Stimulated activated CD8-positive, alpha-beta memory T cell treated with anti-CD3 and anti-CD28 coated beads, Interleukin-15, amount 100 ng/mL, for 4 hours (primary cell): ENCODE data around the gene HMMR.
"Not testable (repeated sequence)": the region's sequence is repeated elsewhere in the genome, so short reads cannot be mapped to it uniquely, and the experiment has no call there.

Experiments used
- DNase-seq, 2 donors: peaks; one replicate each; pipeline ENCODE4 v3.0.0-alpha.2; 2020; ENCODE audit warnings: low read depth in 2 of 2

The HMMR gene

DNA sequence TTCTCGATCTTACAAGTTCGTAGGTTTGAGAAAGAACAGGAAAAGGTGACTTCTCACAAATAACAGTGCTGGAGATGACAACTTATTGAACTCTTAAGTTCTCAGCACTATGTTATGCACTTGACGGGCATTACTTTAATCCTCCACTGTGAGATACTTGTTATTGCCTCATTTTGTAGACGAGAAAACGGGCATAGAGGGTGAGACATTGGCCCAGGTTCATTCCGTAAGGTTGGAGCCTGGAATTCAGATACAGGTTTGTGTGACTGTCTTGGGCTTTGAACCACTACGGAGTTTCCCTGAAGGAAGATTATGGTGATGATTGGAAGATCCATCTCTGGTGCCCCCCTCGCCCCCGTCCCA, 45.6 kb downstream of the HMMR start:
- no peak for DNase-seq

DNA sequence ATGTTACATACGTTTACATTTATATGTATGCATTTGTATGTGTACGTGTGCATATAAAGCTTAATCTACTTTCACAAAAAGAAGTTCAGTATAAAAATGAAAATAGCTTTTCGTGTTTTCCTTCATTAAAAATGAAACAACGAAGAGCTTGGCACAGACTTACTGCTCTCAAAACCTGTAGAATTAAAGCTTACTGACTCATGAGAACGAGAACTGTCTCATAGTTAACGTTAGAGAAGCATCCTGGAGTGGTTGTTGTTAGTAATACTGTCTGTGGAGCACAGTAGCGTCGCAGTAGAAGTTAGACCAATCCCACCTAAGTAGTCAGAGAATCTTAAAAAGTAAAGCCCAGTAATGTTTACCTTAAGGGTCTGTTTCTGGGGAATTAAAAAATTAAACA, 46.3 kb downstream of the HMMR start:
- DNase-seq, result no peak

DNA sequence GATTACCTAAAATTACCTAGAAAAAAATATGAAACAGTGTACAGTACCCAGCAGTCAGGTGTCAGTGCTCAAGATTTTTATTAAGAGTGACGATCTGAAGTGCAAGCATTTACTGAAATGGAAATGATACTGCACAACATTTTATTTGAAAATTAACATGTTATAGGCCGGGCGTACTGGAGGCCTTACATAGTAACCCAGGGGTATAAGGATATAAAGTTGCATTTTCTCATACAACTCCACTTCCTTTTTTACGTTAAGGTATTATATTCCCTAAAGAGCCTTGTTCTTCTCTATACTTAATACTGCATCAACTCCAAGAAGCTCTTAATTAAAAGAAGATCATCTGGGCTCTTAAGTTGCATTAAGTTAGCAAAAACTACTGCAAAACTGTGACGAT, 48.3 kb downstream of the HMMR start:
- no peak for DNase-seq

DNA sequence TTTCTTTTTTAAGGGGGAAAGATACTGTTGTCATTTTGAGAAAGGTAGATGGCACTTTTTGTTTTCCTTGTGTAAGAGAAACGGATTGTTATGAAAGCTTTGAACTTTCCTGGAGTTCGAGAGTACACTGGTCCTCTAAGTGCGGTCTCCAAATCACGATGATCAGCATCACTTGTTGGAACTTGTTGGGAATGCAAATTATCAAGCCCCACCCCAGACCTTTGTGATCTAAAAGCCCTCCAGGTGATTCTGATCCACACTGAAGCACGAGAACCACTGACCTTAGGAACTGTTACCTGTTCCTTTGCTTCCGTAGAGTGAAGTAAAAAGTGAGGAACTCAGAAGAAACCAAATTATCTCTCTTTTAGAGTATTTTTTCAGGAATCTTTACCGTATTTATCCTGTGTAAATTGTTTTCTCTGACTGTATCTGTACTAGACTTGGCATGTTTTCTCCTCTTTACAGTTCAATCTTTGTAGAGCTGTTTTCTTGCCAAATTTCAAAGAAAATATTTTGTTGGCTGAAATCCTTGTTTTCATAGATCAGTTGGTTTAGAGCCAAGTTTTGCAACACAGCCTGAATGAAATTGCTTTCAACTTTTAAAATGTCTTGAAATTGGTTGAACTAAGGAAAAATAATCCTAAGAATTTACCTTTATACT, 49.0 kb downstream of the HMMR start:
- no peak for DNase-seq

DNA sequence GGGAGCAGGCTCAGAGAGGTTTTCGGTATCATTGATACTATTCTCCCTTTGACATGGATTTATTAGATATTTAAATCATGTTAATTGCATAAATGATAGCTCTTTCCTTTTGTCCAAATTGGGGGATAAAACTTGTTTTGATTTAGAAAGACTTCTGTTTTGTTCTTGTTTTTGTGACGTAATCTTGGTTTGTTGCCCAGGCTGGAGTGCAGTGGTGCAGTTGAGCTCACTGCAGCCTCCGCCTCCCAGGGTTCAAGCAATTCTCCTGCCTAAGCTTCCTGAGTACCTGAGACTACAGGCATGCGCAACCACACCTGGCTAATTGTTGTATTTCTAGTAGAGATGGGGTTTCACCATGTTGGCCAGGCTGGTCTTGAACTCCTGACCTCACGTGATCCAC, 52.1 kb downstream of the HMMR start:
- DNase-seq, result no peak

DNA sequence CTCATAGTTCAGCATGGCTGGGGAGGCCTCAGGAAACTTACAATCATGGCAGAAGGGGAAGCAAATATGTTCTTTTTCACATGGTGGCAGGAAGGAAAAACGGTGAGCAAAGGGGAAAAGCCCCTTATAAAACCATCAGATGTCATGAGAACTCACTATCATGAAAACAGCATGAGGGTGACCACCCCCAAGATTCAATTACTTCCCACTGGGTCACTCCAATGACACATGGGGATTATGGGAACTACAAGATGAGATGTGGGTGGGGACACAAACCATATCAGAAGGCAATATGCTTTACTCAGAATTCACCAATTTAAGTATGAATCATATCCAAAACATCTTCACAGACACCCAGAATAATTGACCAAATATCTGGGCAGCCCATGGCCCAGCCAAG, 64.7 kb downstream of the HMMR start:
- DNase-seq, result no peak

DNA sequence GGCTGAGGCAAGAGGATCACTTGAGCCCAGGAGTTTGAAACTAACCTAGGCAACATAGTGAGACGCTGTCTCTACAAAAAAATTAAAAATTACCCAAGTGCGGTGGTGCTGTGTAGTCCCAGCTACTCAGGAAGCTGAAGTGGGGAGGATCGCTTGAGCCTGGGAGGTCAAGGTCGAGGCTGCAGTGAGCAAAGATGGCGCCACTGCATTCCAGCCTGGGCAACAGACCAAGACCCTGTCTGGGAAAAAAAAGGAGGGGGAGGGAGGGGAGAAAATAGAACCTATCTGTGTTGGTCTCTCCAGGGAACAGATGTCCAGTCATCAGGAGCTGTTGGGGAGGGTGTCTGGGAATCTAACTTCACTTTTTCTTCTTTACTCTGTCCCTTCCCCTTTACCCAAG, 69.3 kb downstream of the HMMR start:
- DNase-seq, result no peak

DNA sequence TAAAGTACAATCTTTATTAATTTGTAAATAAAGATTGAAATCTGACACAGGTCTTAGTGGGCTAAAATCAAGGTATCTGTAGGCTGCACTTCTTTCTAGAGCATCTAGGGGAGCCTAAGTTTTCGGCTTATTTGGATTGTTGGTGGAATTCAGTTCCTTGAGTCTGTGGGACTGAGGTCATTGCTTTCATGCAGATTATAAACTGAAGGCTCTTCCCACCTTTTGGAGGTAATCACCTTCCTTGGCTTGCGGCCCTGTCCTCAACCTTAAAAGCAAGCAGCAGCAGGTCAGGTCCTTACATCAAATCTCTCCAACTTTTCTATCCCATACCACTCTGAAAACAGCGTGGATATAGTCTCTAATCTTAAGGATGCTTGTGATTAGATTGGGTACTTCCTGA, 70.8 kb downstream of the HMMR start:
- no peak for DNase-seq

DNA sequence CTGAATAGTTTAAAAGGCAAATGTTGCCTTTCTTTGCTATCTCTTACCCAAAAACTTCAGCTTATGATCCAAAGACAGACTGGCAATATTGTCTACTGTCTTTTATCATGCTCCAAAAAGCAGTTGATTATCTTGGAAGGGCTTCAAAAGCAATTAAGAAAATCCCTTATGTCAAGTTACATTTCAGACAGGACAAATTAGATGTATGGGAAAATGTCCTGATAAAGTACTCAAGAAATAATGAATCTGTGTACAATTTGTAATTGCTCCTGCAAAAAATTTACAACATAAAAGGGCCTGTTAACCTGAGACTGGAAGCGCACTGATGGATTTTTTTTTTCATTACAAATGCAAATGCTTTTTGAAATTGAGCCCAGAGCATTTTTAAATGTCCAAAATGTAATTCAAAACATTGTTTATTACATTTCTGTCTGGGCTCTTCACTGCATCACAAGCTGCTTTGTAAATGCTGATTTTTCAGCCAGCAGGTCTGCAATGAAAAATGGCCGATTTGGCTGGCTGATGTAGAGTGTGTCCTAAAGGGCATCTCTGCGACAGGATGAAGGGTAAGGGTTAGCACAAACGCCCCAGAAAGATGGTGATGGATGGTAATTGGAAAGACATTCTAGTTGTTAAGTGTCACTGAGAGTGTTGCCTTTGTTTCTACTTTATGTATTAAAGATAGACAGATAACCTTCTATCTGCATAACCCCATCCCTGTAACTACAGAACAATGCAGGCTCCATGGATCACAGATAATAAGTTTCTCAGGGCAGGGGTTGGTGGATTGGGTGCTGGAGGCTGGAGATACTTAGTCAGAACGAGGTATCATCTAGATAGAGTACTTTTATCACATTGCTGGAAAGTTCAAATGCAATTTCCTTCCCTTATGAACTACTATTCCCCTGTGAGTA, 72.0 kb downstream of the HMMR start:
- no peak for DNase-seq

DNA sequence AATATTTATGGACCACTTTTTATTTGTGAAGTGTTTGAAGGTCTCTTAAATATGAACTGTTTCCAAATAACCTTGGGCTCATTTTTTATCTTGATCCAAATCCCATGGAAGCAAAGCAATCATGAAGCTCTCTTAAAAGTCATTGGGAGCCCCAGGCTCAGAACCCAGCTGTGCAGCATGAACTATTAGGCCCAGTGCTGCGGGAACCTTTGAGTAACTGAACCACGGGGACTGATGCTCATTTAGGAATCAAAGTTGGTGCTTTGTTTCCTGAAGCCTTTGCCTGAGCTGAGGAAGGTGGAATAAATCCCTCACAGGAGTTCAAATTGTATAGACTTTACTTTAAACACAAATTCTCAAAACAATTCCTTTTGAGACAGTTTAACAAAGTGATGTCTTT, 72.8 kb downstream of the HMMR start:
- no peak for DNase-seq

DNA sequence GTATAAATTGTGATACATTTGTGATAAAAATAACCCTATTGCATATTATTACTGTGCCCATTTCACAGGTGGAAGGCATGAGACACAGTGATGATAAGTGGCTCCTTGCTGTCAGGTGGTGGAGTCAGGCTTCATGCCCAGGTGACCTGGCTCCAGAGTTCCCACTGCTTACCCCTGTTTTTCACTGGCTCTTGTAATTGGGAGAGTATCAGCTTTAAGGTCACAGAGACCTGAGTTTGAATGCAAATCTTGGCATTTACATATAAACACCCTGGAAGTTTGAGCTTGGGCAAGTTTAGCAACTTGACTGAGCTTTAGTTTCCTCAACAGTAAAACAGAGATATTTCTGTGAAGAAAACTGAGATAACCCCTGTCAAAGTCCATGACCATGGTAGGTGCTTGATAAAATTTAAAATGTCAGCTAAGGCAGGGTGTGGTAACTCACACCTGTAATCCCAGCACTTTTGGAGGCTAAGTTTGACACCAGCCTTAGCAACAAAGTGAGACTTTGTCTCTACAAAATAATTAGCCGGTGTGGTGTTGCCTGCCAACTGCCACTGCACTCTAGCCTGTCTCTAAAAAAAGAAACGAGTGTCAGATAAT, 74.2 kb downstream of the HMMR start:
- no peak for DNase-seq

DNA sequence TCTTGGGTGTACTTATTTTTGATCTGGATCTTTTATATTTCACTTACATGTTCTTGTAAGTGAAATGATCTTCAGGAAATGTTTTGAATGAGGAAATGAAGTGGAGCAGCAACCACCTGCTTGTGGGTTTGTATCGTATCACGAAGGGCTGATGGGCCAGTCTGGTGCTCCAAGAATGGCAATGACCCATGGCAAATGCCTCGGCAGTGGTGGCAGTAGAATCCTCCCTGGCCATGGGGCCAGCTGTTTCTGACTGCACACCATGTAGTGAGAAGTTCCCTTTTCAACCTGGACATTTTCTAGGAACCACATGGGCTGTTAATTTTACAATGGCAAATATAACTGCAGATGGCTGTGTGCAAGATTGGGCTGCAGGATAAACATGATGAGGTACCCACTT, 74.9 kb downstream of the HMMR start:
- DNase-seq, result no peak

DNA sequence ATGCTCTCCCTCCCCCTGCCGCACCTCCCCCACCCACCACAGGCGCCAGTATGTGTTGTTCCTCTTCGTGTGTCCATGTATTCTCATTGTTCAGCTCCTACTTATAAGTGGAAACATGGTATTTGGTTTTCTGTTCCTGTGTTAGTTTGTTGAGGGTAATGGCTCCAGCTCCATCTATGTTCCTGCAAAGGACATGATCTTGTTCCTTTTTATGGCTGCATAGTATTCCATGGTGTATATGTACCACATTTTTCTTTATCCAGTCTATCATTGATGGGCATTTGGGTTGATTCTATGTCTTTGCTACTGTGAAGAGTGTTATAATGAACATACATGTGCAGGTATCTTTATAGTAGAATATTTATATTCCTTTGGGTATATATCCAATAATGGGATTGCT, 76.0 kb downstream of the HMMR start:
- not testable (repeated sequence) for DNase-seq

DNA sequence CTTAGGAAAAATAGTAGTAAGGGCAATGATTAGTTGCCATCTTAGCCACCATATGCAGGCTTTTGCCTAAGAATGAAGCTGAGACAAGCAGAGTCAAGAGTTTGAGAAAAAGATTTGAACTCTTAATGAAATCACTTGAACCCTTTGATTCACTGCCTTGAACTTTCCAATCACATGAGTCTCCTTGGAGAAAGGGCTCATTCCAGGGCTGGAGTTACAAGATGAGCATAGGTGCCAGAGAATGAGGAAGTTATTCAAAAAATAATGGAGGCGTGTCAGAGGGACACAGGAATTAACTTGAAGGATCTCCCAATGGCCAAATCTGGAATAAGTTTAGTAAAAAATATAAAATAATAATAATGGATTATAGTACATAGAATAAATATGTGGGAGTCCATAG, 80.3 kb downstream of the HMMR start:
- no peak for DNase-seq
